ENCODE data around the gene QSOX2.

Gene QSOX2

DNA sequence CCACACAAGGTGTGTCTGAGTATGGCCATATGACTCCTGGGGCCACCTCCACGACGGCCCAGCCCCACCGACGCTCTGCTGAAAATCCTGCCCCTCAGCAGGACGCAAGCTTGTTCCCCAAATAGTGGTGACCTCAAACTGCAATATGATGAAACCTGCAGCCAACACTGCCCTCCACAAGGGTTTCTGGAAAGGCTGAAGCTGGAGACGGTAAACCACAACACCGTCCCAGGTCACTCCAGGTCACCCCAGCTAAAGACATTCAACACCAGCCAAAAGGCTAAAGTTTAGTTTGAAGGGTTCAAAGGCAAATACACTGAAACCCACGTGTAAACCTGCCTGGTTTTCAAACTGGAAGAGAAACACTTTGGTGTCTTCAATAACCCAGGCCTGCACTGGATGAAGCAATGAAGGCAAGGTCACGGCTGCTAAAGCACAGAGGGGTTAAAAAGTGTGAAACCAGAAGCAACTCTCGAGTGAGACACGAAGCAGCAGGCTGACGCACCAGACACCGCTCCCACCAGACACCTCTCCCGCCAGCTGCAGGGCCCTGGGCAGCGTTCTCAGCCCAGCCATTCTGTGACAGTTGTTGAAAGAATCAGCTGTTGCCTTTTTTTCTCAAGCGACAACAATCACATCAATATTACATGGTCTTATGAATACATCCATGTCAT, 38.9 kb downstream of the QSOX2 start:
- no peak overlapping the region for H3K4me3 ChIP-seq
- TF ChIP-seq, protein P1, sequence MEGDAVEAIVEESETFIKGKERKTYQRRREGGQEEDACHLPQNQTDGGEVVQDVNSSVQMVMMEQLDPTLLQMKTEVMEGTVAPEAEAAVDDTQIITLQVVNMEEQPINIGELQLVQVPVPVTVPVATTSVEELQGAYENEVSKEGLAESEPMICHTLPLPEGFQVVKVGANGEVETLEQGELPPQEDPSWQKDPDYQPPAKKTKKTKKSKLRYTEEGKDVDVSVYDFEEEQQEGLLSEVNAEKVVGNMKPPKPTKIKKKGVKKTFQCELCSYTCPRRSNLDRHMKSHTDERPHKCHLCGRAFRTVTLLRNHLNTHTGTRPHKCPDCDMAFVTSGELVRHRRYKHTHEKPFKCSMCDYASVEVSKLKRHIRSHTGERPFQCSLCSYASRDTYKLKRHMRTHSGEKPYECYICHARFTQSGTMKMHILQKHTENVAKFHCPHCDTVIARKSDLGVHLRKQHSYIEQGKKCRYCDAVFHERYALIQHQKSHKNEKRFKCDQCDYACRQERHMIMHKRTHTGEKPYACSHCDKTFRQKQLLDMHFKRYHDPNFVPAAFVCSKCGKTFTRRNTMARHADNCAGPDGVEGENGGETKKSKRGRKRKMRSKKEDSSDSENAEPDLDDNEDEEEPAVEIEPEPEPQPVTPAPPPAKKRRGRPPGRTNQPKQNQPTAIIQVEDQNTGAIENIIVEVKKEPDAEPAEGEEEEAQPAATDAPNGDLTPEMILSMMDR (IDR thresholded peaks at IDR 0.05): no peak
- intact Hi-C loops (cut with DNase I; ENCODE audit: low total_unique reads): no loop called here
- no peaks in the 10 kb centered on the region for H3K9me3 ChIP-seq
- no peak for DNase-seq
- H3K27me3 ChIP-seq: peaks cover 4 to 42% of the 10 kb centered on the region in 2 donors
- H3K27ac ChIP-seq: no peak overlapping the region
- peaks cover 0 to 13% (median 0%) of the 10 kb centered on the region in 4 donors for H3K4me1 ChIP-seq
- H3K36me3 ChIP-seq: peaks cover 0 to 42% (median 25%) of the 10 kb centered on the region in 3 donors

DNA sequence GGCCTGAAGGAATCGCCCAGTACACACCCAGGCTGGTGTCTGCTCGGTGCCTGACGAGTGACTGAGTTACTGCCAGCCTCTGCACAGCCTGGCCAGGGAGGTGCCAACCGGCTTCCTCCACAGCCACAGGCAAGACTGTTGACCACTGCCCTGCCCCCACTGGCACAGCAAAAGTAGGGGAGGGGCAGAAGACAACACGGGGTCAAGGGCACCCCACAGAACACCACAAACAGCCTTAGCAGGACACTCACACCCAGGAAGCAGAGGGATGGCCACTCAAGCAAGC, 40.0 kb downstream of the QSOX2 start:
- intact Hi-C loops (cut with DNase I; ENCODE audit: low total_unique reads): no loop called here
- no peak for DNase-seq

DNA sequence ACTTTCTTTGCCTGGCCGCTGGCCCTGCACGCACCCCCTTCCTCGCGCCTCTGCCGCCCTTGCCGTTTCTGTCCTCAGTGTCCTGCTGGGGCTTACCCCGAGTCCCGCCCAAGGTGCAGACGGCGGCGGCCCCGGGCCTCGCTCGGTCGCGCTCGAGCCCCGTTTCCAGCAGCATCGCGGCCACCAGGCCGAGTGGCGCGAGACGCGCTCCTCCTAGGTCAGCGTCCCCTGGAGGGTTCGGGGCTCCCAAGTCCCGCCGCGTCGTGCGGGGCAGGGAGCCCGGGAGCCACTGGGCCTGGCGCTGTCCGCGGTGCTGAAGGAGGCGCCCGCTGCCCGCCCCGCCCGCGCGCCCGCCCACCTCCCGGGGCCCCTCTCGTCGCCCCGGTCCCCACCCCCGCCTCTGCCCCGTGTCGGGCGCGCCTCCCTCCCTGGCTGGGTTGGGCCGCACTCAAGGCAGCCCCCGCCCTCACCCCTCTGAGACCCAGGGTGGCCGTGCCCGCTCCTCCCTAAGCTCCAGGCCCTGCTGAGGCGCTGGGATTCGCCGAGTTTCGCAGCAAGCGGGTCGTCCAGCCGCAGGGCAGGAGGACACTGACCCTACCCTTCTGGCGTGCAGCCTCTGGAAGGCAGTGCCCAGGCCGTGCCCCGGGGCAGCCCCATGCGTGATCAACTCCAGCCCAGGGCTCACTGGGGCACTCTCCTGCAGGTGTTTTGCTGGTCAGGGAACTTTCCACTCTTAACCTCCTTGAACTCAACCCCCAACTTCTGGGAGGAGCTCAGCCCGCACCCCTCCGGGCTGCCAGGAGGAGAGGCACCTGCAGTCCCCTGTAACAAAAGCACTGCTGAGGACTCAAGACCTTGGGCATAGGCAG, 40.5 kb downstream of the QSOX2 start, which contains the start of gene LHX3:
TSS of gene LHX3 (minus strand) at position 291 of the 869 bp plus-strand sequence. CDS start at position 175, 116 bp downstream.
- Histone ChIP-seq H3K27ac (no peak within 1 kb of the TSS), H3K9me3 (no peaks in the 10 kb centered on the region), H3K36me3 (peaks cover 0 to 26% (median 11%) of the 10 kb centered on the region in 3 donors), H3K4me3 (no peak within 1 kb of the TSS), H3K27me3 (peaks cover 4 to 59% of the 10 kb centered on the region in 2 donors), H3K4me1 (peaks cover 0 to 13% (median 0%) of the 10 kb centered on the region in 4 donors)
- intact Hi-C loops (cut with DNase I; ENCODE audit: low total_unique reads): no loop called here
- TF ChIP-seq, protein P1 (IDR thresholded peaks at IDR 0.05): no peak
- DNase-seq: no peak

More for the DNA sequence above, 40.0 kb downstream of the QSOX2 start:
- Histone ChIP-seq H3K27ac (no peak overlapping the region), H3K4me1 (peaks cover 0 to 13% (median 0%) of the 10 kb centered on the region in 4 donors), H3K4me3 (no peak overlapping the region), H3K9me3 (no peaks in the 10 kb centered on the region), H3K36me3 (peaks cover 0 to 31% (median 16%) of the 10 kb centered on the region in 3 donors), H3K27me3 (peaks cover 4 to 53% of the 10 kb centered on the region in 2 donors)
- TF ChIP-seq, protein P1 (IDR thresholded peaks at IDR 0.05): no peak

DNA sequence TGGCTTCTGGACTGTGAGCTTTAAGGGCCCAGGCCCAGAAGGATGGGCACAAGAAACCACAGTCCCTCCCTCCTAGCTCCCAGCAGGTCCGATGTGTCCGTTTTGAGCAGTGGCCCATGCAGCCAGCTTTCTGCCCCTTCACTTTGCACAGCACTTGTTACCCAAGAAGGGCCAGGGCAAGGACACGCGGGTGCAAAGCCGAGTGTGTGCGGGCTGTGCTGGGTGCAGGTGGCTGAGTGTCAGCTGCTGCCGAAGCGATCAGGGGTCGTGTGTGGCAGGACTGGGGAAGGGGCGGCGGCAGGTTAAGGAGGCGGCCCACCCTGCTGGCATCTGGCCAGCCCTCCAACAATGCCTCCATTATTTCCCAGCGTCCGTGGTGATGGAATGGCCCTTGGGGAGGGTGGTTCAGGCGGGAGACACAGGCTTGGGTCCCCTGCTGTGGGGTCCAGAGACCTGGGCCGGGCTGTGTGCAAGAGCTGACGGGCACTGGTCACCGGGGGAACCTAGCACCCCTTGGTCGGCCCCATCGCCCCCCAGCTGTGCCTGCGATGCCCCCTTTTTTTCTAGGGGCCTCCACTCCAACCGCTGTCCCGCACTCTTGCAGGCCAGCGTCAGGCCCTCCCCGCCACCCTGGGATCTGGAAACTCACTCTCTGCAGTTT, 41.3 kb downstream of the QSOX2 start:
- no peak for DNase-seq
- H3K27me3 ChIP-seq: peaks cover 4 to 67% of the 10 kb centered on the region in 2 donors
- intact Hi-C loops (cut with DNase I; ENCODE audit: low total_unique reads): no loop called here
- peaks cover 0 to 18% (median 9%) of the 10 kb centered on the region in 3 donors for H3K36me3 ChIP-seq
- H3K9me3 ChIP-seq: no peaks in the 10 kb centered on the region
- H3K4me3 ChIP-seq: no peak overlapping the region
- H3K4me1 ChIP-seq: peaks cover 0 to 19% (median 0%) of the 10 kb centered on the region in 4 donors
- TF ChIP-seq, protein P1 (IDR thresholded peaks at IDR 0.05): no peak
- H3K27ac ChIP-seq: no peak overlapping the region

DNA sequence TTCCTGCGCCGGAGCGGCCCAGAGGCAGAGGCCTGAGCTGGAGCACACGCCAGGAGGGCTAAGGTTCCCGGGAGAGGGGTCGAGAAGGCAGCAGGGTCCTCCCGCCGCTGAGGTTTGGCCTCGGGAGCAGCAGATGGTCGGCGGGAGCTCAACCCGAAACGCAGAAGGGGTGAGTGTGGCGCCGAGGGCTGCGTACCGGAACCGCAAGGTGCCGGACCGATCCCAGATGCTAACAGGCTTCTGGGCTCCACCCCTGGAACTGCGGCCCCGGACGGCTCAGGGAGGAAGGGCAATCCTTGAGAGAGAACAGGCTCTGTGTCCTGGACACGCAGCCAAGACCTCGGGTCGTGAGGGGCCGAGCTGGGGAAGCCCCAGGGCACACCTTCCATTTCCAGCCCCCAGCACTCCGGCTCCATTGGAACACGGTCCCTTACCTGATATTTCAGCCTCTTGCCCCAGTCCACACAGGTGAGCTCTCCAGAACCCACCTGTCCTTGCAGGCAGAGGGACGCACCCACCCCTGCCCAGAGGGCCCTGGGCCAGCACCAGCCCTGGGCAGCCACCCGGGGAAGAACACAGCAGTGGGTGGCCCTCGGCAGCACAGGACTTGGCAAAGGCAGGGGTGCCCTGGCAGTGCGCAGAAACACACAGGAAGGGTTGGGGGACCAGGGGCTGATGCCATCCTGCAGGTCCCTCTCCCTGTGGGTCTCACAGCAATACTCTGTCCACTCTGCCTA, 42.0 kb downstream of the QSOX2 start:
- Histone ChIP-seq H3K4me3 (no peak overlapping the region), H3K27ac (no peak overlapping the region), H3K9me3 (no peaks in the 10 kb centered on the region), H3K36me3 (peaks cover 0 to 11% (median 2%) of the 10 kb centered on the region in 3 donors), H3K4me1 (peaks cover 0 to 26% (median under 1%) of the 10 kb centered on the region in 4 donors), H3K27me3 (peaks cover 4 to 74% of the 10 kb centered on the region in 2 donors)
- TF ChIP-seq, protein P1 (IDR thresholded peaks at IDR 0.05): no peak
- intact Hi-C loops (cut with DNase I; ENCODE audit: low total_unique reads): no loop called here
- DNase-seq: no peak

All from tibial artery (tissue), 4 donors.